ENCODE measurements around the gene LEMD3.

DNA sequence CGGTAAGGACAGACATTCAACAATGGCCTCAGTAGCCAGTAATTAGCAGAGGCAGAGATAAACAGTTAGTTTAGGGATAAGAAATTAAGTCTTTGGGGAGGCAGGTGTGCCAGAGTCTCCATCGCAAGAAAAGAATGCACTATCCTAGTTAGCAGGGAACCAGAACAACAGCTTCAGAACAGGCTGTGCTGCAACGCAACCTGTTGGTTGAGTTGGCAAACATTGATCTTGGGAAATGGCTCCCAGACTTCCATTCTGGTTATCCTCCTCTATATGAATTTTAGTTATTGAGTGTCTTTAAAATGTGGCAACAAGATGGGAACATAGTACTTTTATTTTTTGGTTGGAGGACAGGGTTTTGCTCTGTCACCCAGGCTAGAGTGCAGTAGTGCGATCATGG lies 12.3 kb upstream of the LEMD3 start:
- TF ChIP-seq CTCF (IDR thresholded peaks at IDR 0.05; ENCODE audit: low read depth, low read length, poor library complexity, severe bottlenecking) (no peak), EZH2phosphoT487 (IDR thresholded peaks at IDR 0.05; ENCODE audit: borderline replicate concordance, low read length) (no peak)

Data from DOHH2 (cell line).